Liver (tissue), 9 donors: Measurements from ENCODE around the gene CDK5. TPM values are rescaled to one million over a fixed set of nuclear protein-coding genes. Genes with fewer than 3 reads are reported as not detected.
"Not testable (repeated sequence)": the region's sequence is repeated elsewhere in the genome, so short reads cannot be mapped to it uniquely, and the experiment has no call there.

Source experiments
- DNase-seq: peaks from one replicate; pipeline ENCODE4 v3.0.0-alpha.2; 2017; ENCODE audit warnings: low spot score
- H3K27ac ChIP-seq, 2 donors: one replicate each; pipeline ENCODE4 v1.7.0; 2013; ENCODE audit warnings: inconsistent platforms in 2 of 2, low read length in 2 of 2, control low read depth in 1 of 2, low read depth in 1 of 2, mild to moderate bottlenecking in 1 of 2
- H3K27me3 ChIP-seq, 4 donors: one replicate each; pipeline versions ENCODE4 v1.6.1 to v1.7.0; 2013; ENCODE audit warnings: low read length in 3 of 4, inconsistent platforms in 1 of 4, mild to moderate bottlenecking in 1 of 4, moderate library complexity in 1 of 4; ENCODE audit not compliant: control insufficient read depth in 4 of 4, insufficient read depth in 4 of 4
- H3K36me3 ChIP-seq, 4 donors: one replicate each; pipeline versions ENCODE4 v1.6.1 to v1.7.0; 2013; ENCODE audit warnings: low read length in 3 of 4, mild to moderate bottlenecking in 3 of 4, low read depth in 1 of 4, moderate library complexity in 1 of 4; ENCODE audit not compliant: control insufficient read depth in 4 of 4, insufficient read depth in 3 of 4
- H3K4me1 ChIP-seq, 4 donors: one replicate each; pipeline versions ENCODE4 v1.6.1 to v1.7.0; 2013; ENCODE audit warnings: low read length in 3 of 4, mild to moderate bottlenecking in 3 of 4, moderate library complexity in 1 of 4; ENCODE audit not compliant: control insufficient read depth in 4 of 4, insufficient read depth in 4 of 4
- H3K4me3 ChIP-seq, 3 donors: one replicate each; pipeline versions ENCODE4 v1.6.1 to v1.7.0; 2013; ENCODE audit warnings: low read length in 3 of 3, control low read depth in 1 of 3, low read depth in 1 of 3, mild to moderate bottlenecking in 1 of 3
- H3K9ac ChIP-seq, 2 donors: one replicate each; pipeline ENCODE4 v1.7.0; 2013; ENCODE audit warnings: low read length in 2 of 2, mild to moderate bottlenecking in 2 of 2, moderate library complexity in 2 of 2, control low read depth in 1 of 2, low read depth in 1 of 2
- H3K9me3 ChIP-seq, 4 donors: one replicate each; pipeline versions ENCODE4 v1.6.1 to v1.7.0; 2013; ENCODE audit warnings: low read length in 3 of 4; ENCODE audit not compliant: control insufficient read depth in 4 of 4
- CTCF ChIP-seq: fragments of 150-350 bp; IDR thresholded peaks from 2 replicates; pipeline ENCODE4 v1.5.1; 2017; ENCODE audit warnings: improper control_type of control experiment, low read depth, low read length; ENCODE audit not compliant: missing input control
- EGR1 ChIP-seq, 2 donors: IDR thresholded peaks; 2 replicates each; pipeline ENCODE4 v1.6.1; 2016 to 2018; ENCODE audit warnings: antibody characterized with exemption in 2 of 2, low read depth in 2 of 2
- FOXA2 ChIP-seq: IDR thresholded peaks from 2 replicates; pipeline ENCODE4 v1.6.1; 2016; ENCODE audit warnings: antibody characterized with exemption
- GABPA ChIP-seq, 2 donors: IDR thresholded peaks in 1 of 2; conservative IDR thresholded peaks in 1 of 2; 2 replicates each; pipeline ENCODE4 v1.6.1; 2016; ENCODE audit warnings: antibody characterized with exemption in 2 of 2, mild to moderate bottlenecking in 1 of 2, moderate library complexity in 1 of 2
- HNF4A ChIP-seq, 2 donors: conservative IDR thresholded peaks; 2 replicates each; pipeline ENCODE4 v1.6.1; 2016; ENCODE audit warnings: antibody characterized with exemption in 2 of 2, mild to moderate bottlenecking in 2 of 2
- JUND ChIP-seq, 2 donors: IDR thresholded peaks; 2 replicates each; pipeline ENCODE4 v1.6.1; 2016; ENCODE audit warnings: antibody characterized with exemption in 2 of 2
- MAX ChIP-seq: IDR thresholded peaks from 2 replicates; pipeline ENCODE4 v1.6.1; 2016; ENCODE audit warnings: antibody characterized with exemption
- NR2F2 ChIP-seq: IDR thresholded peaks from 2 replicates; pipeline ENCODE4 v1.6.1; 2016; ENCODE audit warnings: antibody characterized with exemption
- RAD21 ChIP-seq, 2 donors: IDR thresholded peaks; 2 replicates each; pipeline ENCODE4 v1.6.1; 2016; ENCODE audit warnings: antibody characterized with exemption in 2 of 2, mild to moderate bottlenecking in 2 of 2
- REST ChIP-seq: IDR thresholded peaks from 2 replicates; pipeline ENCODE4 v1.6.1; 2016; ENCODE audit warnings: antibody characterized with exemption, mild to moderate bottlenecking
- RXRA ChIP-seq, 2 donors: IDR thresholded peaks; 2 replicates each; pipeline ENCODE4 v1.6.1; 2017 to 2018; ENCODE audit warnings: antibody characterized with exemption in 2 of 2, mild to moderate bottlenecking in 1 of 2
- SP1 ChIP-seq: IDR thresholded peaks from 2 replicates; pipeline ENCODE4 v1.6.1; 2018; ENCODE audit warnings: antibody characterized with exemption, mild to moderate bottlenecking
- TAF1 ChIP-seq: conservative IDR thresholded peaks from 2 replicates; pipeline ENCODE4 v1.6.1; 2016; ENCODE audit warnings: antibody characterized with exemption, mild to moderate bottlenecking
- YY1 ChIP-seq: IDR thresholded peaks from 2 replicates; pipeline ENCODE4 v1.6.1; 2016; ENCODE audit warnings: antibody characterized with exemption, mild to moderate bottlenecking
- WGBS: extraction: QIAGEN DNeasy Blood & Tissue Kit; methylation state at CpG from one replicate; pipeline ENCODE4 v1.1.7; 2013; 5-methylcytosine and 5-hydroxymethylcytosine counted together
- polyA plus RNA-seq, 2 donors: library from polyadenylated mRNA; stranded (reverse) in 1 of 2; unstranded in 1 of 2; fragments of 200-250 nt in 1 of 2; fragments of >200 nt in 1 of 2; fragmentation: Nextera tagmentation in 1 of 2; extraction: Ambion mirVana in 1 of 2; gene quantifications; one replicate each; pipeline versions ENCODE4 v1.2.1 to v1.2.3, GENCODE V29; 2013 to 2015
- total RNA-seq, 2 donors: library from RNA; depleted of rRNA; stranded (reverse); fragments of >200 nt; gene quantifications; one replicate each; pipeline ENCODE4 v1.2.3, GENCODE V29; 2014
- donor health status: healthy.
- donor health status: healthy.
- donor health status: healthy.
- donor health status: healthy.
- donor health status: healthy.

The CDK5 gene
- total and polyA plus RNA-seq, 4 donors: 4.0 to 9.0 (median 7.4) TPM

- peak overlapping the region; percentile 78 to 80 for H3K27ac ChIP-seq
- H3K9me3 ChIP-seq: no peaks in the 10 kb centered on the region
- 64% methylated on average over 17 of the region's 17 CpGs for WGBS
- no peaks in the 10 kb centered on the region for H3K27me3 ChIP-seq
- TF ChIP-seq YY1 (no peak), CTCF (no peak), EGR1 (IDR thresholded peaks at IDR 0.05; ENCODE audit: low read depth in 2 of 2) (no peak), SP1 (no peak), RXRA (IDR thresholded peaks at IDR 0.05) (no peak), RAD21 (IDR thresholded peaks at IDR 0.05) (no peak), JUND (IDR thresholded peaks at IDR 0.05) (no peak), TAF1 (no peak), GABPA (IDR thresholded peaks at IDR 0.05 in 1 of 2, conservative IDR thresholded peaks at IDR 0.05 in 1 of 2) (no peak), HNF4A (conservative IDR thresholded peaks at IDR 0.05) (no peak)
- H3K9ac ChIP-seq: peak overlapping the region; percentile 30 to 60
- peaks cover 5 to 10% (median 8%) of the 10 kb centered on the region in 4 donors for H3K4me1 ChIP-seq
- no peaks in the 10 kb centered on the region for H3K36me3 ChIP-seq
- peak overlapping the region; percentile 84 to 95 (median 86) for H3K4me3 ChIP-seq
- DNase-seq: no peak
Observed at GRCh38 chr7:151028948-151029501, 28.7 kb downstream of the CDK5 start.

GRCh38 chr7:151028131-151028947 lies 29.4 kb downstream of the CDK5 start, which contains the start of gene ABCB8:
TSS of gene ABCB8 (plus strand) at chr7:151028450. CDS start at chr7:151028516, 66 bp downstream.
- Histone ChIP-seq H3K27me3 (no peaks in the 10 kb centered on the region), H3K9ac (peak within 1 kb of the TSS; percentile 30 to 60), H3K4me3 (peak within 1 kb of the TSS; percentile 84 to 95 (median 86)), H3K27ac (peak within 1 kb of the TSS; percentile 78 to 80), H3K9me3 (no peaks in the 10 kb centered on the region), H3K4me1 (peaks cover 5 to 10% (median 8%) of the 10 kb centered on the region in 4 donors), H3K36me3 (no peaks in the 10 kb centered on the region)
- TF ChIP-seq JUND (IDR thresholded peaks at IDR 0.05) (no peak), FOXA2 (no peak), NR2F2 (peak; percentile 55), SP1 (peak; percentile 97), CTCF (peak; percentile 57), RXRA (IDR thresholded peaks at IDR 0.05) (peak; percentile 52 to 82), REST (peak; percentile 11), YY1 (peak; percentile 89), MAX (peak; percentile 79), GABPA (IDR thresholded peaks at IDR 0.05 in 1 of 2, conservative IDR thresholded peaks at IDR 0.05 in 1 of 2) (peak in 1 of 2 donors; percentile 84), RAD21 (IDR thresholded peaks at IDR 0.05) (peak; percentile 72 to 80)
- under 1% methylated on average over 53 of the region's 53 CpGs for WGBS
- peak; percentile 98 for DNase-seq

GRCh38 chr7:151027728-151028130 lies 30.0 kb downstream of the CDK5 start:
- H3K9me3 ChIP-seq: not testable (repeated sequence)

More at GRCh38 chr7:151027728-151028130, 30.0 kb downstream of the CDK5 start:
- H3K9ac ChIP-seq: peak overlapping the region in 1 of 2 donors; percentile 12
- H3K4me1 ChIP-seq: peaks cover 5 to 10% (median 8%) of the 10 kb centered on the region in 4 donors
- not testable (repeated sequence) for H3K27me3 ChIP-seq, DNase-seq, H3K36me3 ChIP-seq
- 8% methylated on average over 16 of the region's 16 CpGs for WGBS
- peak overlapping the region; percentile 36 to 84 (median 78) for H3K4me3 ChIP-seq
- H3K27ac ChIP-seq: peak overlapping the region in 1 of 2 donors; percentile 7
